H1 (cell line): ENCODE results near the gene GRAMD1B. TPM values are rescaled to one million over a fixed set of nuclear protein-coding genes. Genes with fewer than 3 reads are reported as not detected.

ENCODE experiments used
- CBX8 ChIP-seq: fragments of 300-800, 300-1000 bp; sonication (generic); IDR thresholded peaks from 2 replicates; pipeline ENCODE4 v1.7.1; 2016; ENCODE audit warnings: low read depth, low read length, borderline replicate concordance
- CHD7 ChIP-seq: fragments of 300-600 bp; sonication (generic); IDR thresholded peaks from 2 replicates; pipeline ENCODE4 v1.7.1; 2012; ENCODE audit warnings: low read length, moderate library complexity, mild to moderate bottlenecking, inconsistent platforms; ENCODE audit not compliant: insufficient replicate concordance
- GTF2F1 ChIP-seq: IDR thresholded peaks from 2 replicates; pipeline ENCODE4 v1.6.1; 2012; ENCODE audit warnings: low read depth, low read length, improper control_type of control experiment, borderline replicate concordance
- JUN ChIP-seq: IDR thresholded peaks from 2 replicates; pipeline ENCODE4 v1.6.1; 2011; ENCODE audit warnings: low read depth, mild to moderate bottlenecking, improper control_type of control experiment, low read length
- KDM1A ChIP-seq: fragments of 200-600, 300-600 bp; sonication (generic); IDR thresholded peaks from 2 replicates; pipeline ENCODE4 v1.7.1; 2016; ENCODE audit warnings: mild to moderate bottlenecking, low read length, borderline replicate concordance
- YY1 ChIP-seq: IDR thresholded peaks from 2 replicates; pipeline ENCODE4 v1.6.1; 2011; ENCODE audit warnings: low read depth, mild to moderate bottlenecking, low read length
- polyA plus RNA-seq, 7 experiments: library from polyadenylated mRNA; depleted of rRNA in 3 of 7; stranded (reverse) in 5 of 7; unstranded in 2 of 7; fragments of >200 nt in 5 of 7; fragments of 200-250 nt in 2 of 7; gene quantifications; 1 replicate in 5 of 7; 2 replicates in 1 of 7; 4 replicates in 1 of 7; pipeline versions ENCODE4 v1.2.1 to v1.2.3, GENCODE V29; 2011 to 2013; ENCODE audit warnings: missing spikeins in 2 of 7, mixed read lengths in 2 of 7
- total RNA-seq: library from RNA; stranded (reverse); fragmentation: NEBNext Ultra II Directional; extraction: Animal tissue kit (Norgen Biotek cat#: 25700); gene quantifications from 2 replicates; pipeline ENCODE4 v1.2.1, GENCODE V29; 2021

Gene GRAMD1B
- total and polyA plus RNA-seq, 2 of the 8 experiments (the other 6 are each of a cell fraction or from before 2014, with no cell fraction given), result 10.1 to 21.2 TPM

DNA sequence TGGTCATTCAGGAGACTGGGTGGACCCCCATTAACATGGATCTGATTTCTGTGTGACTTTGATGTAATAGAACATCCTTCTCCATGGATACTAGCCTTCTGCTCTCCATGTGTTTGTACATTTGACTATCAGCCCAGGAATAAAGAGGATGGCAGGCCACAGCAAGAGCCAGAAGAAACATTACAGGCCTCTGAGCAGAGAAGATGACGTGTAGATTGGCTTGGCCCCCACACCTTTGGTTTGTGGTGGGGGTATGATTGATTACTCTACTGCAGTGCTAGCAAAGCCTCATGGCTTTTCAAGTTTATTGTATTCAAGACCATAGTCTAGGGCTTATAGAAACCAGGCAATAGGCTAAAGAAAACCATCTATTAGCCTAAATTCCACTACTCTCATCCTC lies 77.0 kb downstream of the GRAMD1B start (continued):
- TF ChIP-seq CHD7 (no peak), GTF2F1 (no peak), KDM1A (no peak), JUN (no peak), CBX8 (no peak), YY1 (no peak)
